ENCODE measurements around the gene SFR1. TPM values are rescaled to one million over a fixed set of nuclear protein-coding genes. Genes with fewer than 3 reads are reported as not detected.

Gene SFR1
- 10 to 100 TPM in 3 of 8 experiments, 1 to 10 TPM in 5; 7.4 to 45.4 (median 9.5) TPM for total RNA-seq

- peak within 1 kb of the TSS; percentile 42 to 72 (median 67) for H3K4me3 ChIP-seq
- WGBS, 10 experiments = 0% methylated on average over 1 to 4 of the region's 67 CpGs; no CpG with 5 or more reads in 7 of the 10 experiments
- H3K27ac ChIP-seq = peak within 1 kb of the TSS; percentile 78 to 85
- peaks cover 8 to 16% of the 10 kb centered on the region in 2 donors for H3K4me1 ChIP-seq (replicated peaks in 1 of 2)
- in situ Hi-C loops (cut with MboI; ENCODE audit: low pct_unique_long_range_greater_than_20kb in 2 of 9, low sequenced_read_pairs in 9 of 9, unreplicated experiment in 9 of 9) = loop anchor here in 1 of 9 experiments (10.0 kb wide), 1 partner anchor 67 kb away; no protein-coding TSS in a partner anchor
- ATAC-seq (replicated peaks in 6 of 8) = peak; percentile 61 to 96 (median 94)
Observed at GRCh38 chr10:104121485-104122224, at the start of gene SFR1. TSS of gene SFR1 (plus strand) at chr10:104122171. CDS start at chr10:104122184, 13 bp downstream.

DNA sequence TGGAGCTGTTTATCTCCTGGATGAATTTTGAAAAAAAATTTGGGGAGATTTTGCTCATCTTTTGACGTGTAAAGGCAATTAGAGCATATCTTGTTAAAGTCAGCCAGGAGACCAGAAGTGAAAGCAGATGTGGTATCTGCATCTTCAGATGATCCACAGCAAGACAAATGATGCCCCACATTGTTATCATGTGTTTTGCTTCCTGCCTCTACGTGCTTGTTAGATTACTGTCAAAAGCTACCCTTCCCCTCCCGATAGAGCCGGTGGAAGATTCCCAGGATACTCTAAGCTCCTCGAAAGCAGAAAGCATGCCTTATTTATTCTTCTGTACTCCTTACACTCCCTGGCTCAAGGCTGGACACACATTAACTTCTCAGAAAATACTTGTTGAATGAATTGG is 49.2 kb upstream of the SFR1 start:
- H3K27ac ChIP-seq = no peak overlapping the region
- WGBS, 10 experiments = 0 to 100% (median 20%) methylated on average over 1 to 5 of the region's 5 CpGs; no CpG with 5 or more reads in 3 of the 10 experiments
- no peak for ATAC-seq (replicated peaks in 6 of 8)
- in situ Hi-C loops (cut with MboI; ENCODE audit: low pct_unique_long_range_greater_than_20kb in 2 of 9, low sequenced_read_pairs in 9 of 9, unreplicated experiment in 9 of 9) = no loop called here
- peaks cover 13 to 16% of the 10 kb centered on the region in 2 donors for H3K4me1 ChIP-seq (replicated peaks in 1 of 2)
- no peak overlapping the region for H3K4me3 ChIP-seq

DNA sequence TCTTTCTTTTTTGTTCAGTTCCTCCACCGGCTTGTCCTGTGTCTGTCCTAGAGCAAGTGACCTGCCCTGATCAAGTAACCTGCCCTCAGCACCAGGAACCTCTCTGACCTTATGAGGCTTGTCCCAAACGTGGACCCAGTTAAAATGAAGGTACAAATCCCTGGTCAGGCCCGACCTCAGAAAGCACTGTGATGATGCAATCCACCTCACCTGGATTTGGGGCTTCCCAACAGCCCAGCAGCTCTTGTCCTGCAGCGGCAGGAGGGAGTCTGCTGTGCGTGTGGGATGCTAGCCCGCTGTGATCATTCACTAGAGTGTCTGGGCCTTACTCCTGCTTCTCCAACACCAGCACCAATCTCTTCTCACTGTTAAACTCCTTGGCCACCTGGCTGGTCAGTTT is 47.5 kb upstream of the SFR1 start:
- Histone ChIP-seq H3K27ac (no peak overlapping the region), H3K4me3 (no peak overlapping the region)
- in situ Hi-C loops (cut with MboI; ENCODE audit: low pct_unique_long_range_greater_than_20kb in 2 of 9, low sequenced_read_pairs in 9 of 9, unreplicated experiment in 9 of 9) = no loop called here

DNA sequence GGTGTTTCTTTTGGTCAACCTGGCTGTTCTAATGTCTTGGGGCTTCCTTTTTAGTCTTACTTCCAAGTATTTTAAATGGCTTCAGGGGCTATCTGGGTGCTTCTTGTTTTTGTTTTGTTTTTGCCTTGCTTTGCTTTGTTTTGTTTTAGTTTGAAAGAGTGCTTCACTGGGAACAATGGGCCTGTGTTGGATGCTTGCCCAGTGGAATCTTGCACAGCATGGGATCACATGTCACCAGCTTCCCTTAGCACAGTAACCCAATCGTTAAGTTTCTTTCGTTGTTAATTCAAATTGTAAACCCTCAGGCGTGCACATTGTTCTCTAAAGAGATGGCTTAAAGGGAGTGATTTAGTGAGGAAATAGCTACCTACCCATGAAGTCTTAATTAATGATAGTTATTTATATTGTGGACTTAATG is 45.2 kb upstream of the SFR1 start:
- WGBS, 10 experiments = 0 to 40% (median 9%) methylated on average over 1 to 3 of the region's 3 CpGs; no CpG with 5 or more reads in 4 of the 10 experiments
- in situ Hi-C loops (cut with MboI; ENCODE audit: low pct_unique_long_range_greater_than_20kb in 2 of 9, low sequenced_read_pairs in 9 of 9, unreplicated experiment in 9 of 9) = no loop called here
- Histone ChIP-seq H3K4me1 (replicated peaks in 1 of 2) (peaks cover 15 to 16% of the 10 kb centered on the region in 2 donors), H3K27ac (no peak overlapping the region), H3K4me3 (no peak overlapping the region)
- peak; percentile 69 to 94 (median 91) for ATAC-seq (replicated peaks in 6 of 8)

More for the DNA sequence above, 47.5 kb upstream of the SFR1 start:
- WGBS, 10 experiments = 25 to 100% (median 50%) methylated on average over 1 to 6 of the region's 6 CpGs; no CpG with 5 or more reads in 3 of the 10 experiments
- peaks cover 15 to 16% of the 10 kb centered on the region in 2 donors for H3K4me1 ChIP-seq (replicated peaks in 1 of 2)
- ATAC-seq (replicated peaks in 6 of 8) = no peak

- in situ Hi-C loops (cut with MboI; ENCODE audit: low pct_unique_long_range_greater_than_20kb in 2 of 9, low sequenced_read_pairs in 9 of 9, unreplicated experiment in 9 of 9) = no loop called here
- peak in 7 of 8 experiments; percentile 73 to 88 (median 85) for ATAC-seq (replicated peaks in 6 of 8)
Observed at GRCh38 chr10:104077247-104077646, 44.7 kb upstream of the SFR1 start.

DNA sequence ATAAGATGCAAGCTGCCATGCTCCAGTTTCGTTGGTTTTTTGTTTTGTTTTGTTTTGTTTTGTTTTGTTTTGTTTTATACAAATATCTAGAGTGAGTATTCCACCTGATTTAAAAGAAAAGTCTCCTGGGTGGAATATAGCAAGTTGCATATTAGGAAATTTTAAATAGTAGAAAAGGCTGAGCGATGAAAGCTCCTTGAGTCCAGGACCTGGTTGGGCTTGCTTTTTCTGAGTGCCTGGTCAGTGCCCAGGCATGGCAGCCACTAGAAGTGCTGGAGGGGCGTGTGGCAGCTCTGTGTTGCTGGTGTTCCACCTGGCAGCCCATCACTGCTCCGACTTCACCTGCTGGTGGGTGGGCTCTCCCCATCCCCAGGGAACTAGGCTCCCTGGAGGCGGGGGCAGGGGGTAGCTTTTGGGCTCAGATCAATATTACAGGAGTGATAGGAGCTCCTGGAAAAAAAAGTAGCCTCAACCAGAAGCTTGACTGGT is 44.3 kb upstream of the SFR1 start:
- Histone ChIP-seq H3K4me1 (replicated peaks in 1 of 2) (peaks cover 15 to 16% of the 10 kb centered on the region in 2 donors), H3K4me3 (no peak overlapping the region), H3K27ac (no peak overlapping the region)
- peak in 1 of 8 experiments; percentile 16 for ATAC-seq (replicated peaks in 6 of 8)
- in situ Hi-C loops (cut with MboI; ENCODE audit: low pct_unique_long_range_greater_than_20kb in 2 of 9, low sequenced_read_pairs in 9 of 9, unreplicated experiment in 9 of 9) = no loop called here
- WGBS, 10 experiments = 50 to 100% (median 92%) methylated on average over 1 to 3 of the region's 5 CpGs; no CpG with 5 or more reads in 3 of the 10 experiments

More at GRCh38 chr10:104077247-104077646, 44.7 kb upstream of the SFR1 start:
- WGBS, 10 experiments = 0 to 80% (median 24%) methylated on average over 1 to 3 of the region's 3 CpGs; no CpG with 5 or more reads in 2 of the 10 experiments
- H3K4me1 ChIP-seq (replicated peaks in 1 of 2) = peaks cover 15 to 16% of the 10 kb centered on the region in 2 donors
- no peak overlapping the region for H3K4me3 ChIP-seq
- no peak overlapping the region for H3K27ac ChIP-seq

GRCh38 chr10:104080762-104081161 is 41.2 kb upstream of the SFR1 start:
- ATAC-seq (replicated peaks in 6 of 8) = peak in 1 of 8 experiments; percentile 14
- in situ Hi-C loops (cut with MboI; ENCODE audit: low pct_unique_long_range_greater_than_20kb in 2 of 9, low sequenced_read_pairs in 9 of 9, unreplicated experiment in 9 of 9) = no loop called here
- Histone ChIP-seq H3K27ac (no peak overlapping the region), H3K4me3 (no peak overlapping the region), H3K4me1 (replicated peaks in 1 of 2) (peaks cover 15 to 16% of the 10 kb centered on the region in 2 donors)
- 0 to 92% (median 60%) methylated on average over 1 of the region's 1 CpG; no CpG with 5 or more reads in 1 of the 10 experiments for WGBS, 10 experiments

DNA sequence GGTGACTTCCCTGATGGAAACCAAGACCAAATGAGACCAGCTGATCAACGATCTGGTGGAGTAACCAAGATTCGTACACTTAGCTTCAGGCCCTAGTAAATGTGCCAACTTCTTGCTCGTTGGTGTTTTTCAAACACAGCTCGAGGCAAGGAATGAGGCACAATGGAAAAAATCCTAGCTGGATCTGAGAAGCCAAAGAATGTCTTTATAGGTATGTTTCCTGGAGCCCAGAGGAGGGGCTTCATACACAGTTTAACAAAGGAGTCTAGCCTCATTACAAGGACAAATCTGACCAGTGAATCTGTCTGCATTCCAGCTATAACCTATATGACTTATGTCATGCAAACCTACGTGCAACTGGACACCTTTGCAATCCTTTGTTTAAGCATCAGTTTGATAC is 40.0 kb upstream of the SFR1 start:
- H3K27ac ChIP-seq = no peak overlapping the region
- WGBS, 10 experiments = 11 to 98% (median 80%) methylated on average over 2 to 5 of the region's 5 CpGs; no CpG with 5 or more reads in 1 of the 10 experiments
- peaks cover 7 to 8% of the 10 kb centered on the region in 2 donors for H3K4me1 ChIP-seq (replicated peaks in 1 of 2)
- in situ Hi-C loops (cut with MboI; ENCODE audit: low pct_unique_long_range_greater_than_20kb in 2 of 9, low sequenced_read_pairs in 9 of 9, unreplicated experiment in 9 of 9) = no loop called here
- no peak for ATAC-seq (replicated peaks in 6 of 8)
- no peak overlapping the region for H3K4me3 ChIP-seq

GRCh38 chr10:104084482-104085142 is 37.4 kb upstream of the SFR1 start:
- H3K4me1 ChIP-seq (replicated peaks in 1 of 2) = no peaks in the 10 kb centered on the region
- in situ Hi-C loops (cut with MboI; ENCODE audit: low pct_unique_long_range_greater_than_20kb in 2 of 9, low sequenced_read_pairs in 9 of 9, unreplicated experiment in 9 of 9) = no loop called here
- no peak overlapping the region for H3K27ac ChIP-seq
- H3K4me3 ChIP-seq = no peak overlapping the region
- 55 to 90% (median 72%) methylated on average over 3 to 5 of the region's 5 CpGs for WGBS, 10 experiments
- no peak for ATAC-seq (replicated peaks in 6 of 8)

GRCh38 chr10:104085801-104086400 is 36.1 kb upstream of the SFR1 start, which contains the start of gene COL17A1:
TSS of gene COL17A1 (minus strand) at chr10:104085880. CDS start at chr10:104080673, 5,207 bp downstream.
- 43 to 100% (median 80%) methylated on average over 1 to 3 of the region's 3 CpGs for WGBS, 10 experiments
- H3K27ac ChIP-seq = no peak within 1 kb of the TSS
- H3K4me1 ChIP-seq (replicated peaks in 1 of 2) = peaks cover 0 to 6% of the 10 kb centered on the region in 2 donors
- H3K4me3 ChIP-seq = no peak within 1 kb of the TSS
- in situ Hi-C loops (cut with MboI; ENCODE audit: low pct_unique_long_range_greater_than_20kb in 2 of 9, low sequenced_read_pairs in 9 of 9, unreplicated experiment in 9 of 9) = no loop called here
- ATAC-seq (replicated peaks in 6 of 8) = no peak

- 58 to 100% (median 89%) methylated on average over 1 to 5 of the region's 5 CpGs; no CpG with 5 or more reads in 3 of the 10 experiments for WGBS, 10 experiments
- Histone ChIP-seq H3K4me3 (no peak overlapping the region), H3K4me1 (replicated peaks in 1 of 2) (peaks cover 0 to 7% of the 10 kb centered on the region in 2 donors), H3K27ac (no peak overlapping the region)
- in situ Hi-C loops (cut with MboI; ENCODE audit: low pct_unique_long_range_greater_than_20kb in 2 of 9, low sequenced_read_pairs in 9 of 9, unreplicated experiment in 9 of 9) = no loop called here
- ATAC-seq (replicated peaks in 6 of 8) = no peak
Observed at GRCh38 chr10:104088239-104088638, 33.7 kb upstream of the SFR1 start.

GRCh38 chr10:104089621-104090020 is 32.4 kb upstream of the SFR1 start:
- no peak overlapping the region for H3K27ac ChIP-seq
- H3K4me1 ChIP-seq (replicated peaks in 1 of 2) = peaks cover 0 to 7% of the 10 kb centered on the region in 2 donors
- in situ Hi-C loops (cut with MboI; ENCODE audit: low pct_unique_long_range_greater_than_20kb in 2 of 9, low sequenced_read_pairs in 9 of 9, unreplicated experiment in 9 of 9) = no loop called here
- ATAC-seq (replicated peaks in 6 of 8) = no peak
- no peak overlapping the region for H3K4me3 ChIP-seq
- WGBS, 10 experiments = 48 to 100% (median 85%) methylated on average over 1 to 3 of the region's 3 CpGs; no CpG with 5 or more reads in 2 of the 10 experiments
